Measurements from ENCODE around the gene LDLRAD4.

LDLRAD4 gene

GRCh38 chr18:13175754-13176210 lies 42.8 kb upstream of the LDLRAD4 start:
- Histone ChIP-seq H3K36me3 (ENCODE audit: low read length) (no peaks in the 10 kb centered on the region), H2AFZ (ENCODE audit: low read depth, low read length, severe bottlenecking) (no peak overlapping the region), H3K9ac (ENCODE audit: low read length) (no peak overlapping the region), H3F3A (ENCODE audit: insufficient read depth) (no peaks in the 10 kb centered on the region), H3K4me2 (ENCODE audit: low read depth, low read length, poor library complexity, severe bottlenecking) (no peak overlapping the region), H3K27me3 (ENCODE audit: low read length) (no peaks in the 10 kb centered on the region), H4K20me1 (ENCODE audit: low read depth, low read length) (no peaks in the 10 kb centered on the region), H3K4me3 (ENCODE audit: insufficient read depth, low read length, poor library complexity, severe bottlenecking) (no peak overlapping the region), H3K9me2 (replicated peaks; ENCODE audit: insufficient read depth, low read length) (no peaks in the 10 kb centered on the region), H3K9me3 (ENCODE audit: insufficient read depth, low read length) (no peaks in the 10 kb centered on the region), H3K79me2 (ENCODE audit: insufficient read depth, low read length) (no peaks in the 10 kb centered on the region), H3K27ac (ENCODE audit: low read depth, low read length) (no peak overlapping the region)
- no peak for TF ChIP-seq EZH2phosphoT487 (conservative IDR thresholded peaks at IDR 0.05; ENCODE audit: low read length)
- no peak for TF ChIP-seq CTCF (IDR thresholded peaks at IDR 0.05; ENCODE audit: insufficient read depth, low read length, poor library complexity, severe bottlenecking)

- H3K4me3 ChIP-seq (ENCODE audit: insufficient read depth, low read length, poor library complexity, severe bottlenecking), result no peak overlapping the region
- H3K9me2 ChIP-seq (replicated peaks; ENCODE audit: insufficient read depth, low read length), result no peaks in the 10 kb centered on the region
- H3K9me3 ChIP-seq (ENCODE audit: insufficient read depth, low read length), result no peaks in the 10 kb centered on the region
- no peaks in the 10 kb centered on the region for H3K79me2 ChIP-seq (ENCODE audit: insufficient read depth, low read length)
- no peak overlapping the region for H3K4me2 ChIP-seq (ENCODE audit: low read depth, low read length, poor library complexity, severe bottlenecking)
- no peak overlapping the region for H3K9ac ChIP-seq (ENCODE audit: low read length)
- no peaks in the 10 kb centered on the region for H3K27me3 ChIP-seq (ENCODE audit: low read length)
- no peak overlapping the region for H2AFZ ChIP-seq (ENCODE audit: low read depth, low read length, severe bottlenecking)
- no peaks in the 10 kb centered on the region for H3F3A ChIP-seq (ENCODE audit: insufficient read depth)
- TF ChIP-seq CTCF (IDR thresholded peaks at IDR 0.05; ENCODE audit: insufficient read depth, low read length, poor library complexity, severe bottlenecking) (no peak), EZH2phosphoT487 (conservative IDR thresholded peaks at IDR 0.05; ENCODE audit: low read length) (no peak)
- H3K36me3 ChIP-seq (ENCODE audit: low read length), result no peaks in the 10 kb centered on the region
- no peak overlapping the region for H3K27ac ChIP-seq (ENCODE audit: low read depth, low read length)
- no peaks in the 10 kb centered on the region for H4K20me1 ChIP-seq (ENCODE audit: low read depth, low read length)
Observed at GRCh38 chr18:13176847-13177246, 41.7 kb upstream of the LDLRAD4 start.

- no peak for TF ChIP-seq CTCF (IDR thresholded peaks at IDR 0.05; ENCODE audit: insufficient read depth, low read length, poor library complexity, severe bottlenecking)
- TF ChIP-seq EZH2phosphoT487 (conservative IDR thresholded peaks at IDR 0.05; ENCODE audit: low read length), result no peak
- no peaks in the 10 kb centered on the region for H3K9me2 ChIP-seq (replicated peaks; ENCODE audit: insufficient read depth, low read length)
- H3K9me3 ChIP-seq (ENCODE audit: insufficient read depth, low read length), result no peaks in the 10 kb centered on the region
- H4K20me1 ChIP-seq (ENCODE audit: low read depth, low read length), result no peaks in the 10 kb centered on the region
- no peak overlapping the region for H2AFZ ChIP-seq (ENCODE audit: low read depth, low read length, severe bottlenecking)
- H3K27me3 ChIP-seq (ENCODE audit: low read length), result no peaks in the 10 kb centered on the region
- H3F3A ChIP-seq (ENCODE audit: insufficient read depth), result no peaks in the 10 kb centered on the region
- no peak overlapping the region for H3K4me3 ChIP-seq (ENCODE audit: insufficient read depth, low read length, poor library complexity, severe bottlenecking)
- no peak overlapping the region for H3K9ac ChIP-seq (ENCODE audit: low read length)
- no peak overlapping the region for H3K4me2 ChIP-seq (ENCODE audit: low read depth, low read length, poor library complexity, severe bottlenecking)
- no peak overlapping the region for H3K27ac ChIP-seq (ENCODE audit: low read depth, low read length)
- no peaks in the 10 kb centered on the region for H3K36me3 ChIP-seq (ENCODE audit: low read length)
- no peaks in the 10 kb centered on the region for H3K79me2 ChIP-seq (ENCODE audit: insufficient read depth, low read length)
Observed at GRCh38 chr18:13178197-13178596, 40.4 kb upstream of the LDLRAD4 start.

Measured in SU-DHL-6 (cell line).